K562 (cell line): Measurements from ENCODE around the gene ZNF516. TPM values are rescaled to one million over a fixed set of nuclear protein-coding genes. Genes with fewer than 3 reads are reported as not detected.

ENCODE experiments used
- ATAC-seq: fragments of 200-7000 bp; cut with Tn5 transposase; 3 replicates; pipeline ENCODE4 v1.9.1; 2020; ENCODE audit warnings: moderate library complexity
- BruUV-seq: library from RNA; stranded (reverse); fragments of 400-500 nt; replicated peaks from 2 replicates; lab custom pipeline; 2021; lab: Mats Ljungman, UMichigan
- CTCF ChIA-PET: fragments of 300-600 bp; formaldehyde crosslinking; extraction: SDS; loops from one replicate; lab custom pipeline; 2021; ENCODE audit warnings: low intra/inter-chr PET ratio; lab: Yijun Ruan, JAX
- POLR2A ChIA-PET: fragments of 300-600, 350-650 bp; sonication (Branson Sonifier 250); formaldehyde crosslinking; extraction: SDS; loops from one replicate; lab custom pipeline; 2021; ENCODE audit warnings: antibody characterized with exemption, inconsistent platforms; lab: Yijun Ruan, JAX
- DNase-seq, 4 experiments: peaks; one replicate each; pipeline versions ENCODE4 v3.0.0 to v3.0.0-alpha.2; 2011 to 2018; ENCODE audit warnings: low spot score in 3 of 4, mixed read lengths in 3 of 4; ENCODE audit errors: extremely low read depth in 1 of 4
- FAIRE-seq: peaks from 2 replicates; lab custom pipeline; 2011; peaks lifted over from hg19 to GRCh38; lab: Jason Lieb, UNC
- H2AFZ ChIP-seq: 2 replicates; pipeline ENCODE4 v1.6.0; 2011; ENCODE audit warnings: low read depth, low read length, control low read depth, inconsistent platforms
- H3K27ac ChIP-seq: fragments of 200-600 bp; 3 replicates; pipeline ENCODE4 v1.8.0; 2011; ENCODE audit warnings: low read depth, mild to moderate bottlenecking, control low read depth, inconsistent platforms, low read length, moderate library complexity, mixed read lengths; ENCODE audit errors: extremely low read depth
- H3K27me3 ChIP-seq, 2 experiments: fragments of 300-600 bp in 1 of 2; 2 replicates in 1 of 2; 3 replicates in 1 of 2; pipeline versions ENCODE4 v1.6.0 to v1.8.0; 2011; ENCODE audit warnings: inconsistent platforms in 2 of 2, low read length in 2 of 2, mild to moderate bottlenecking in 1 of 2, mixed read lengths in 1 of 2, moderate library complexity in 1 of 2; ENCODE audit not compliant: control insufficient read depth in 2 of 2, insufficient read depth in 2 of 2
- H3K36me3 ChIP-seq: fragments of 300-600 bp; 3 replicates; pipeline ENCODE4 v1.8.0; 2011; ENCODE audit warnings: mild to moderate bottlenecking, low read length, inconsistent platforms; ENCODE audit not compliant: control insufficient read depth, insufficient read depth
- H3K4me1 ChIP-seq, 2 experiments: fragments of 200-600 bp in 1 of 2; replicated peaks in 1 of 2; 2 replicates in 1 of 2; 3 replicates in 1 of 2; pipeline versions ENCODE4 v1.5.1 to v1.8.0; 2011; ENCODE audit warnings: inconsistent platforms in 2 of 2, low read length in 2 of 2, mild to moderate bottlenecking in 1 of 2, mixed read lengths in 1 of 2, moderate library complexity in 1 of 2; ENCODE audit not compliant: control insufficient read depth in 2 of 2, insufficient read depth in 2 of 2
- H3K4me2 ChIP-seq: 2 replicates; pipeline ENCODE4 v1.6.1; 2011; ENCODE audit warnings: low read length, control low read depth, inconsistent platforms, mixed read lengths; ENCODE audit not compliant: insufficient read depth
- H3K4me3 ChIP-seq: fragments of 200-600 bp; sonication (generic), shearing (Covaris generic); 2 replicates; pipeline ENCODE4 v1.5.1; 2016; ENCODE audit warnings: control low read depth, inconsistent platforms
- H3K79me2 ChIP-seq: fragments of 200-600 bp; 3 replicates; pipeline ENCODE4 v1.8.0; 2011; ENCODE audit warnings: low read length, inconsistent platforms; ENCODE audit not compliant: control insufficient read depth, insufficient read depth
- H3K9ac ChIP-seq, 2 experiments: 2 replicates each; pipeline versions ENCODE4 v1.6.0 to v1.6.1; 2011; ENCODE audit warnings: low read depth in 2 of 2, low read length in 2 of 2, control low read depth in 1 of 2, inconsistent platforms in 1 of 2, mild to moderate bottlenecking in 1 of 2, mixed read lengths in 1 of 2; ENCODE audit not compliant: insufficient read depth in 1 of 2
- H3K9me1 ChIP-seq: one replicate; pipeline ENCODE4 v1.6.0; 2011; ENCODE audit warnings: inconsistent platforms, mild to moderate bottlenecking, low read length, moderate library complexity; ENCODE audit not compliant: control insufficient read depth, insufficient read depth
- H3K9me3 ChIP-seq: replicated peaks from 2 replicates; pipeline ENCODE4 v1.5.1; 2011; ENCODE audit warnings: low read depth, low read length, inconsistent platforms; ENCODE audit not compliant: control insufficient read depth, insufficient read depth
- H4K20me1 ChIP-seq: replicated peaks from 2 replicates; pipeline ENCODE4 v1.6.1; 2011; ENCODE audit warnings: low read length, inconsistent platforms, mixed read lengths; ENCODE audit not compliant: control insufficient read depth, insufficient read depth
- ADNP ChIP-seq: fragments of 200-800 bp; sonication (Bioruptor generic); IDR thresholded peaks from 2 replicates; pipeline ENCODE4 v1.6.1; 2016; ENCODE audit warnings: missing genetic modification characterization, missing compliant biosample characterization
- HNRNPK ChIP-seq: fragments of 200-400 bp; formaldehyde crosslinking; IDR thresholded peaks from one replicate; pipeline ENCODE4 v1.6.1; 2018; ENCODE audit warnings: mild to moderate bottlenecking, low read depth, low read length; ENCODE audit not compliant: poor library complexity, severe bottlenecking
- HOMEZ ChIP-seq: fragments of 250-450 bp; sonication (Bioruptor Pico); IDR thresholded peaks from 2 replicates; pipeline ENCODE4 v1.4.0; 2020; ENCODE audit warnings: mild to moderate bottlenecking, moderate library complexity
- KDM4B ChIP-seq, 2 experiments: fragments of 450-650 bp in 1 of 2; sonication (generic) in 1 of 2; IDR thresholded peaks; 2 replicates each; pipeline ENCODE4 v1.6.1; 2016 to 2017; ENCODE audit warnings: borderline replicate concordance in 2 of 2, antibody characterized with exemption in 1 of 2, low read depth in 1 of 2, mild to moderate bottlenecking in 1 of 2
- MAFK ChIP-seq: IDR thresholded peaks from 2 replicates; pipeline ENCODE4 v1.6.1; 2011; ENCODE audit warnings: low read length, improper control_type of control experiment
- NKRF ChIP-seq: fragments of 450-650 bp; IDR thresholded peaks from 2 replicates; pipeline ENCODE4 v1.6.1; 2016; ENCODE audit warnings: borderline replicate concordance
- PHB ChIP-seq: fragments of 250-450 bp; sonication (Bioruptor Pico); IDR thresholded peaks from 2 replicates; pipeline ENCODE4 v1.5.0; 2021
- PYGO2 ChIP-seq: fragments of 450-650 bp; IDR thresholded peaks from 2 replicates; pipeline ENCODE4 v1.6.1; 2016; ENCODE audit warnings: mild to moderate bottlenecking, missing genetic modification characterization, moderate library complexity, missing compliant biosample characterization
- SFPQ ChIP-seq: fragments of 200-400 bp; formaldehyde crosslinking; IDR thresholded peaks from 2 replicates; pipeline ENCODE4 v1.6.1; 2017; ENCODE audit warnings: mild to moderate bottlenecking, low read depth, low read length, moderate library complexity
- SMARCB1 ChIP-seq: IDR thresholded peaks from 2 replicates; pipeline ENCODE4 v1.6.1; 2011; ENCODE audit warnings: improper control_type of control experiment, low read depth; ENCODE audit not compliant: insufficient read length
- SMARCE1 ChIP-seq: fragments of 450-650 bp; IDR thresholded peaks from 2 replicates; pipeline ENCODE4 v1.7.1; 2016; ENCODE audit warnings: mild to moderate bottlenecking
- YY1 ChIP-seq, 3 experiments: IDR thresholded peaks; 2 replicates each; pipeline ENCODE4 v1.6.1; 2011; ENCODE audit warnings: low read length in 2 of 3, mild to moderate bottlenecking in 2 of 3, moderate library complexity in 2 of 3, borderline replicate concordance in 1 of 3, control low read depth in 1 of 3, low read depth in 1 of 3; ENCODE audit not compliant: insufficient read depth in 3 of 3, insufficient replicate concordance in 2 of 3, control insufficient read depth in 1 of 3, insufficient read length in 1 of 3; ENCODE audit errors: extremely low read depth in 1 of 3
- ZC3H4 ChIP-seq: sonication (generic); formaldehyde crosslinking; IDR thresholded peaks from 2 replicates; pipeline ENCODE4 v1.9.0; 2021; ENCODE audit warnings: missing genetic modification reagents, borderline replicate concordance
- ZSCAN29 ChIP-seq: fragments of 450-650 bp; IDR thresholded peaks from 2 replicates; pipeline ENCODE4 v1.6.1; 2017
- WGBS: fragments of 100-300 bp; shearing (Covaris generic); methylation state at CpG from one replicate; pipeline ENCODE4 v1.1.6; 2016; ENCODE audit warnings: low coverage, mixed read lengths; ENCODE audit not compliant: insufficient coverage; ENCODE audit errors: missing lambda C conversion rate; 5-methylcytosine and 5-hydroxymethylcytosine counted together
- in situ Hi-C: fragments of 300-500 bp; cut with MboI; formaldehyde crosslinking; loops from 4 replicates; pipeline ENCODE4 v1.15.0; 2018; ENCODE audit warnings: inconsistent platforms, mixed read lengths
- intact Hi-C: fragments of 100-400 bp; cut with micrococcal nuclease; formaldehyde crosslinking; loops from 2 replicates; pipeline ENCODE4 v1.14.2; 2022
- polyA plus RNA-seq, 8 experiments: library from polyadenylated mRNA; depleted of rRNA in 4 of 8; stranded (reverse) in 5 of 8; unstranded in 3 of 8; fragments of >200 nt; fragmentation: Nextera tagmentation in 2 of 8; fragmentation: Illumina TruSeq in 1 of 8; extraction: Ambion mirVana in 2 of 8; extraction: Trizol in 1 of 8; gene quantifications; 2 replicates each; pipeline versions ENCODE4 v1.2.1 to v1.2.3, GENCODE V29; 2011 to 2014; ENCODE audit warnings: inconsistent platforms in 1 of 8, missing spikeins in 1 of 8
- total RNA-seq, 7 experiments: library from RNA; depleted of rRNA in 6 of 7; stranded (reverse); fragments of >200 nt in 6 of 7; fragmentation: Illumina TruSeq in 2 of 7; extraction: Trizol in 2 of 7; gene quantifications; 2 replicates each; pipeline versions ENCODE4 v1.2.1 to v1.2.3, GENCODE V29; 2011 to 2021; ENCODE audit warnings: low replicate concordance in 1 of 7

Gene ZNF516
- total and polyA plus RNA-seq, 9 of the 15 experiments (the other 6 are each of a cell fraction or from before 2014, with no cell fraction given) = 0.04 to 0.20 (median 0.08) TPM; not detected in 3

GRCh38 chr18:76460482-76460881 is 34.6 kb downstream of the ZNF516 start (continued):
- no peak for TF ChIP-seq YY1 (IDR thresholded peaks at IDR 0.05; ENCODE audit: borderline replicate concordance in 1 of 3, control insufficient read depth in 1 of 3, extremely low read depth in 1 of 3, insufficient read depth in 3 of 3, insufficient read length in 1 of 3, insufficient replicate concordance in 2 of 3, low read depth in 1 of 3, low read length in 2 of 3)
- TF ChIP-seq ZC3H4 (CRISPR knock-in tag) = no peak

GRCh38 chr18:76459687-76460350 is 35.2 kb downstream of the ZNF516 start:
- H3K4me1 ChIP-seq = no peaks in the 10 kb centered on the region; a peak in 1 of 5 replicates
- CTCF ChIA-PET = no interaction called here
- POLR2A ChIA-PET = no interaction called here
- no peak for TF ChIP-seq PHB (CRISPR knock-in tag)
- TF ChIP-seq MAFK = no peak
- no peak for TF ChIP-seq ZSCAN29
- TF ChIP-seq SMARCB1 = no peak
- no peak for TF ChIP-seq PYGO2 (tag)
- TF ChIP-seq HNRNPK = no peak
- TF ChIP-seq ADNP (tag) = no peak
- TF ChIP-seq SFPQ = no peak
- TF ChIP-seq KDM4B (IDR thresholded peaks at IDR 0.05; ENCODE audit: borderline replicate concordance in 2 of 2, low read depth in 1 of 2) = no peak
- TF ChIP-seq HOMEZ = no peak
- TF ChIP-seq NKRF = no peak
- no peak for TF ChIP-seq SMARCE1
- TF ChIP-seq, all 486 proteins: peak for 0
- no peak overlapping the region for H3K9ac ChIP-seq
- ATAC-seq (no peak), FAIRE-seq (no peak), DNase-seq (no peak)
- no peak overlapping the region for H3K27ac ChIP-seq
- H3K4me2 ChIP-seq = no peak overlapping the region
- H3K79me2 ChIP-seq = no peaks in the 10 kb centered on the region
- H3K4me3 ChIP-seq = no peak overlapping the region
- WGBS = 2% methylated on average over 25 of the region's 26 CpGs
- no peaks in the 10 kb centered on the region for H3K9me3 ChIP-seq
- H4K20me1 ChIP-seq = no peaks in the 10 kb centered on the region
- no peaks in the 10 kb centered on the region for H3K36me3 ChIP-seq
- peaks cover 4 to 50% of the 10 kb centered on the region in 2 experiments; a peak in 4 of 5 replicates for H3K27me3 ChIP-seq
- no TSS peak for BruUV-seq
- no peak overlapping the region for H2AFZ ChIP-seq
- intact Hi-C loops (no loop called here), in situ Hi-C loops (no loop called here)
- no peaks in the 10 kb centered on the region for H3K9me1 ChIP-seq
